Colonic mucosa (tissue), 4 donors: ENCODE measurements around the gene MFN2. TPM values are rescaled to one million over a fixed set of nuclear protein-coding genes. Genes with fewer than 3 reads are reported as not detected.

Experiments used
- DNase-seq: peaks from one replicate; pipeline ENCODE4 v3.0.0-alpha.2; 2020
- H3K27ac ChIP-seq: fragments of 200-600 bp; one replicate; pipeline ENCODE4 v1.8.0; 2021
- H3K27me3 ChIP-seq: fragments of 200-600 bp; one replicate; pipeline ENCODE4 v1.8.0; 2021
- H3K36me3 ChIP-seq: fragments of 200-600 bp; one replicate; pipeline ENCODE4 v1.8.0; 2021
- H3K4me1 ChIP-seq: fragments of 200-600 bp; one replicate; pipeline ENCODE4 v1.8.0; 2021; ENCODE audit warnings: mild to moderate bottlenecking
- H3K4me3 ChIP-seq: fragments of 200-600 bp; one replicate; pipeline ENCODE4 v1.8.0; 2021
- H3K9ac ChIP-seq, 2 donors: one replicate each; pipeline ENCODE4 v1.7.0; 2013; ENCODE audit warnings: control low read depth in 2 of 2, low read depth in 2 of 2, low read length in 2 of 2
- H3K9me3 ChIP-seq: fragments of 200-600 bp; one replicate; pipeline ENCODE4 v1.8.0; 2021
- intact Hi-C: fragments of 100-400 bp; cut with DNase I; formaldehyde crosslinking; loops from one replicate; pipeline ENCODE4 v1.14.1; 2022
- total RNA-seq, 2 donors: library from RNA; stranded (reverse); fragmentation: NEBNext Ultra II Directional in 1 of 2; extraction: Animal tissue kit (Norgen Biotek cat#: 25700) in 1 of 2; gene quantifications; one replicate each; pipeline ENCODE4 v1.2.1, GENCODE V29; 2021
- TF ChIP-seq, protein P1 (sequence below): fragments of 200-600 bp; IDR thresholded peaks from one replicate; pipeline ENCODE4 v1.8.0; 2022; ENCODE audit warnings: antibody characterized with exemption, mild to moderate bottlenecking
- donor health status: healthy.
- donor health status: DM: no; HTN: no; CAD: no.
- donor health status: DM: no; HTN: no; CAD: no.

The MFN2 gene
- total RNA-seq, 2 donors from 2014 or later, result 102 to 110 TPM

DNA sequence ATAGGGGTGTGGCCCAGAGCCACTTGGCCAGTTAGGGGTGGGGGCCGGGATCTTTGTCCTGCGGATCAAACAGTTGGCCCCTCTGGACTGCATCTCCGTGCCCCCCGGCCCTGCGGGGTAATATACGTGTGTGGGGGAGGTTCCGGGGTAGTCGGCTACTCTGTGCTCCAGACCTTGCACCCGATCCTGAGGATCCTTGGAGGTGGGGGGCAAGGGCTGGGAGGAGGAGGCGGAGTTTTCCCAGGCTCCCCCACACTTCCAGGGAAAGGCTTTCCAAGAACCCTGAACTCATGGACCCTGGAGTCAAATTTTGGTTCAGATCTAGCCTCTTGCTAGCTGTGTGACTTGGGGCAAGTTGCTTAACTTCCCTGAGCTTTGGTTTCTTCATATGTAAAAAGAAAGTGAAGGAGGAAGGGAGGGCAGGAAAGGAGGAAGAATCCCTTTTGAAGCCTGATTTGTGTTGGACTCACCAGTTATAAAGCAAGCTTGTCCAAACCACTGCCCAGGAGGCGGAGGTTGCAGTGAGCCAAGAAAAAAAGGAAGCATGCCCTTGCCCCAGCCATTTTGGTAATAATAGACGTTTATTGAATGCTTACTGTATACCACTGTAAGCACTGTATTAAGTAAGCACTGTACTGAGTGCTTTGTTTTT, 39.7 kb downstream of the MFN2 start:
- Histone ChIP-seq H3K27me3 (no peaks in the 10 kb centered on the region), H3K4me3 (peak overlapping the region; percentile 89), H3K36me3 (no peaks in the 10 kb centered on the region), H3K9me3 (no peaks in the 10 kb centered on the region), H3K4me1 (peaks cover 5% of the 10 kb centered on the region), H3K27ac (peak overlapping the region; percentile 61), H3K9ac (peak overlapping the region; percentile 77 to 84)
- intact Hi-C loops, result no loop called here
- TF ChIP-seq, protein P1, sequence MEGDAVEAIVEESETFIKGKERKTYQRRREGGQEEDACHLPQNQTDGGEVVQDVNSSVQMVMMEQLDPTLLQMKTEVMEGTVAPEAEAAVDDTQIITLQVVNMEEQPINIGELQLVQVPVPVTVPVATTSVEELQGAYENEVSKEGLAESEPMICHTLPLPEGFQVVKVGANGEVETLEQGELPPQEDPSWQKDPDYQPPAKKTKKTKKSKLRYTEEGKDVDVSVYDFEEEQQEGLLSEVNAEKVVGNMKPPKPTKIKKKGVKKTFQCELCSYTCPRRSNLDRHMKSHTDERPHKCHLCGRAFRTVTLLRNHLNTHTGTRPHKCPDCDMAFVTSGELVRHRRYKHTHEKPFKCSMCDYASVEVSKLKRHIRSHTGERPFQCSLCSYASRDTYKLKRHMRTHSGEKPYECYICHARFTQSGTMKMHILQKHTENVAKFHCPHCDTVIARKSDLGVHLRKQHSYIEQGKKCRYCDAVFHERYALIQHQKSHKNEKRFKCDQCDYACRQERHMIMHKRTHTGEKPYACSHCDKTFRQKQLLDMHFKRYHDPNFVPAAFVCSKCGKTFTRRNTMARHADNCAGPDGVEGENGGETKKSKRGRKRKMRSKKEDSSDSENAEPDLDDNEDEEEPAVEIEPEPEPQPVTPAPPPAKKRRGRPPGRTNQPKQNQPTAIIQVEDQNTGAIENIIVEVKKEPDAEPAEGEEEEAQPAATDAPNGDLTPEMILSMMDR, result no peak
- peak; percentile 34 for DNase-seq

DNA sequence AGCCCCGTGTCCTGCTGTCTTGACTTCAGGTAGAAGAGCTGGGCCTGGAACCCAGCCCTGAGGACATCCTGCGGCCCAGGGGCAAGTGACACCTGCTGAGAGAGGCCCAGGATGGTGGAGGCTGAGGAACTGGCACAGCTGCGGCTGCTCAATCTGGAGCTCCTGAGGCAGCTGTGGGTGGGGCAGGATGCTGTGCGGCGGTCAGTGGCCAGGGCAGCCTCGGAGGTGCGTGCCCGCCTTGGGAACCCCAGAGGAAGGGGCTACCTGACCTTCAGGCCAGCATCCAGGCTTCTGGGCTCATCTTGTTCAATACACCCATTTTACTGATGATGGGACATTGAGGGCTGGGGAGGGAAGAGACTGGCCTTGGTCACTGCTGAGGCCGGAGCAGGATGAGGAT, 41.4 kb downstream of the MFN2 start:
- Histone ChIP-seq H3K9me3 (no peaks in the 10 kb centered on the region), H3K9ac (no peak overlapping the region), H3K4me3 (no peak overlapping the region), H3K27ac (no peak overlapping the region), H3K4me1 (peaks cover 5% of the 10 kb centered on the region), H3K27me3 (no peaks in the 10 kb centered on the region), H3K36me3 (no peaks in the 10 kb centered on the region)
- intact Hi-C loops, result no loop called here
- TF ChIP-seq, protein P1, result no peak
- DNase-seq, result no peak

DNA sequence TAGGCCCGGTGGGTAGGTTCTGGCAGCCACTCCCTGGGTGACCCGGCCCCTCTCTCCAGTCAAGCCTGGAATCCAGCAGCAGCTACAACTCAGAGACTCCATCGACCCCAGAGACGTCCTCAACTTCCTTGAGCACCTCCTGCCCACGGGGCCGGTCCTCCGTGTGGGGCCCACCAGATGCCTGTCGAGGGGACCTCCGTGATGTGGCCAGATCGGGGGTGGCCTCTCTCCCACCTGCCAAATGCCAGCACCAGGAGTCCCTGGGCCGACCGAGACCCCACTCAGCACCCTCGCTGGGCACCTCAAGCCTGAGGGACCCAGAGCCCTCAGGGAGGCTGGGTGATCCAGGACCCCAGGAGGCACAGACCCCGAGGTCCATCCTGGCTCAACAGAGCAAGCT, 41.8 kb downstream of the MFN2 start:
- TF ChIP-seq, protein P1, result no peak
- Histone ChIP-seq H3K4me1 (peaks cover 5% of the 10 kb centered on the region), H3K4me3 (no peak overlapping the region), H3K9ac (no peak overlapping the region), H3K9me3 (no peaks in the 10 kb centered on the region), H3K27ac (no peak overlapping the region), H3K36me3 (no peaks in the 10 kb centered on the region), H3K27me3 (no peaks in the 10 kb centered on the region)
- DNase-seq, result no peak
- intact Hi-C loops, result no loop called here

DNA sequence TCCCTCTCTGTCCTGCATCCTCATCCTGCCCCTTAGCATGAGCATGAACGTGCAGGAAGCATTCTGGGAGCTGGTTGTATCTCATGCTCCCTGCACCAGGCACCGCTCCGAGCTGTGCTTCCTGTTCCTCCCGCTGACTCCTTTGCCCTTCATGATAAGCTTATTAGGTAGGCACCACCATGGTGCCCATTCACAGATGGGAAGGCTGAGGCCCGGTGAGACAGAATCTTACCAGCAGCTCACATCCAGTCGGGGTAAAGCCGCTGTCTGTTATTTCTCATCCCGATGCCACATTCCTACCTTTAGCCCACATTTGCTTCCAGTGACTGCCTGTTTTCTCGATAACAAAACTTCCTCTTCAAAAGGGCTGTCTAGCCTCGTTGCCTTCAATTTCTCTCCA, 46.3 kb downstream of the MFN2 start:
- no peak for DNase-seq
- no peak overlapping the region for H3K9ac ChIP-seq
- H3K27ac ChIP-seq, result no peak overlapping the region
- intact Hi-C loops, result no loop called here
- no peaks in the 10 kb centered on the region for H3K4me1 ChIP-seq
- H3K9me3 ChIP-seq, result no peaks in the 10 kb centered on the region
- H3K4me3 ChIP-seq, result no peak overlapping the region
- H3K36me3 ChIP-seq, result no peaks in the 10 kb centered on the region
- TF ChIP-seq, protein P1, result no peak
- no peaks in the 10 kb centered on the region for H3K27me3 ChIP-seq

DNA sequence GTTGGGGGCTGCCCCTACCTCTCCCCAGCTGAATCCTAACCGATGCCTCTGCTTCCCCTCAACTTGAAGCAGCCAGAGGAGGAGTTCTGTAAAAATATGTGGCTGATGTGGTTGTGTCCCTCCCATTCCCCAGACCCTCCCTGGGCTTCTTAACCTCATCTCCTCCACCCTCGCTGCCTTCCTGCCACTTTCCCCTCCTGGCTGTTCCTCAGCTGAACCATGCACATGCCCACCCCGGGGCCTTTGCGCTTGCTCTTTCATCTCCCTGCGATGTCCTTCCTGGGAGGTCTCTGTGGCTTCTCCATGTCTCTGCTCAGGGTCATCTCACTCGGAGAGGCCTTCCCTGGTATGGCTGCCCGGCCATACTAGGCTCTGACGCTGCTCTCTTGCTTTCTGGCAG, 48.0 kb downstream of the MFN2 start:
- DNase-seq, result no peak
- H3K9ac ChIP-seq, result no peak overlapping the region
- no peak overlapping the region for H3K4me3 ChIP-seq
- no peaks in the 10 kb centered on the region for H3K27me3 ChIP-seq
- no peaks in the 10 kb centered on the region for H3K9me3 ChIP-seq
- no peaks in the 10 kb centered on the region for H3K4me1 ChIP-seq
- TF ChIP-seq, protein P1, result no peak
- H3K27ac ChIP-seq, result no peak overlapping the region
- no peaks in the 10 kb centered on the region for H3K36me3 ChIP-seq
- intact Hi-C loops, result no loop called here
